ENCODE data around the gene MZT2B.
"Not testable (repeated sequence)": the region's sequence is repeated elsewhere in the genome, so short reads cannot be mapped to it uniquely, and the experiment has no call there.

Gene MZT2B

GRCh38 chr2:130155956-130156623, 26.0 kb upstream of the MZT2B start:
- TF ChIP-seq CTCF (IDR thresholded peaks at IDR 0.05; ENCODE audit: low read length, missing control alignments), result peak; percentile 58
- H3K4me3 ChIP-seq (replicated peaks; ENCODE audit: low read depth, low read length), result not testable (repeated sequence)
- peak; percentile 63 for DNase-seq (ENCODE audit: low read depth)

- no peak for DNase-seq (ENCODE audit: low read depth)
- no peak overlapping the region for H3K4me3 ChIP-seq (replicated peaks; ENCODE audit: low read depth, low read length)
- no peak for TF ChIP-seq CTCF (IDR thresholded peaks at IDR 0.05; ENCODE audit: low read length, missing control alignments)
Measured at GRCh38 chr2:130156624-130157004, 25.4 kb upstream of the MZT2B start.

- DNase-seq (ENCODE audit: low read depth); H3K4me3 ChIP-seq (replicated peaks; ENCODE audit: low read depth, low read length): not testable (repeated sequence)
Measured at GRCh38 chr2:130157354-130157753, 24.7 kb upstream of the MZT2B start.

- H3K4me3 ChIP-seq (replicated peaks; ENCODE audit: low read depth, low read length); DNase-seq (ENCODE audit: low read depth): not testable (repeated sequence)
Measured at GRCh38 chr2:130157825-130158514, 24.1 kb upstream of the MZT2B start.

- TF ChIP-seq CTCF (IDR thresholded peaks at IDR 0.05; ENCODE audit: low read length, missing control alignments), result no peak
- H3K4me3 ChIP-seq (replicated peaks; ENCODE audit: low read depth, low read length), result no peak overlapping the region
- DNase-seq (ENCODE audit: low read depth), result no peak
Measured at GRCh38 chr2:130158631-130159030, 23.4 kb upstream of the MZT2B start.

- not testable (repeated sequence) for DNase-seq (ENCODE audit: low read depth); H3K4me3 ChIP-seq (replicated peaks; ENCODE audit: low read depth, low read length)
Measured at GRCh38 chr2:130159376-130159775, 22.7 kb upstream of the MZT2B start.

GRCh38 chr2:130160131-130160530, 21.9 kb upstream of the MZT2B start:
- no peak for DNase-seq (ENCODE audit: low read depth)
- TF ChIP-seq CTCF (IDR thresholded peaks at IDR 0.05; ENCODE audit: low read length, missing control alignments), result no peak

GRCh38 chr2:130160838-130161705, 21.0 kb upstream of the MZT2B start:
- H3K4me3 ChIP-seq (replicated peaks; ENCODE audit: low read depth, low read length), result not testable (repeated sequence)
- peak; percentile 13 for DNase-seq (ENCODE audit: low read depth)

More at GRCh38 chr2:130160131-130160530, 21.9 kb upstream of the MZT2B start:
- no peak overlapping the region for H3K4me3 ChIP-seq (replicated peaks; ENCODE audit: low read depth, low read length)

GRCh38 chr2:130162486-130162885, 19.6 kb upstream of the MZT2B start:
- H3K4me3 ChIP-seq (replicated peaks; ENCODE audit: low read depth, low read length); DNase-seq (ENCODE audit: low read depth): not testable (repeated sequence)
